HG02642 (cell line): Measurements from ENCODE around the gene EXOG.

Experiments
- ATAC-seq: cut with Tn5 transposase; IDR thresholded peaks from one replicate; pipeline ENCODE4 v1.9.1; 2021; ENCODE audit warnings: mild to moderate bottlenecking; ENCODE audit not compliant: unreplicated experiment, poor library complexity

EXOG gene

GRCh38 chr3:38542401-38543298, 46.5 kb downstream of the EXOG start:
- no peak for ATAC-seq

GRCh38 chr3:38543586-38543985, 47.4 kb downstream of the EXOG start:
- no peak for ATAC-seq

- no peak for ATAC-seq
Measured at GRCh38 chr3:38544926-38545325, 48.8 kb downstream of the EXOG start.

GRCh38 chr3:38545550-38545949, 49.4 kb downstream of the EXOG start:
- no peak for ATAC-seq

GRCh38 chr3:38545983-38546382, 49.8 kb downstream of the EXOG start:
- no peak for ATAC-seq

- no peak for ATAC-seq
Measured at GRCh38 chr3:38548154-38548931, 52.2 kb downstream of the EXOG start.

- ATAC-seq = no peak
Measured at GRCh38 chr3:38549082-38549481, 52.9 kb downstream of the EXOG start.

- no peak for ATAC-seq
Measured at GRCh38 chr3:38549486-38549885, 53.3 kb downstream of the EXOG start.

- no peak for ATAC-seq
Measured at GRCh38 chr3:38549957-38550840, 54.1 kb downstream of the EXOG start.

- no peak for ATAC-seq
Measured at GRCh38 chr3:38551026-38551832, 55.1 kb downstream of the EXOG start.

- ATAC-seq = no peak
Measured at GRCh38 chr3:38552364-38552763, 56.2 kb downstream of the EXOG start.

GRCh38 chr3:38553071-38553470, 56.9 kb downstream of the EXOG start:
- no peak for ATAC-seq

GRCh38 chr3:38554127-38554827, 58.1 kb downstream of the EXOG start:
- no peak for ATAC-seq

- no peak for ATAC-seq
Measured at GRCh38 chr3:38555149-38555840, 59.2 kb downstream of the EXOG start.

GRCh38 chr3:38555926-38556325, 59.8 kb downstream of the EXOG start:
- ATAC-seq = no peak

GRCh38 chr3:38556640-38557358, 60.7 kb downstream of the EXOG start:
- ATAC-seq = no peak

- ATAC-seq = no peak
Measured at GRCh38 chr3:38558864-38559263, 62.7 kb downstream of the EXOG start.

GRCh38 chr3:38560284-38560683, 64.1 kb downstream of the EXOG start:
- no peak for ATAC-seq
